ENCODE measurements around the gene ZKSCAN3. TPM values are rescaled to one million over a fixed set of nuclear protein-coding genes. Genes with fewer than 3 reads are reported as not detected.

The ZKSCAN3 gene
- total and polyA plus RNA-seq, 7 experiments from 2014 or later = 3.0 to 13.2 (median 4.8) TPM

DNA sequence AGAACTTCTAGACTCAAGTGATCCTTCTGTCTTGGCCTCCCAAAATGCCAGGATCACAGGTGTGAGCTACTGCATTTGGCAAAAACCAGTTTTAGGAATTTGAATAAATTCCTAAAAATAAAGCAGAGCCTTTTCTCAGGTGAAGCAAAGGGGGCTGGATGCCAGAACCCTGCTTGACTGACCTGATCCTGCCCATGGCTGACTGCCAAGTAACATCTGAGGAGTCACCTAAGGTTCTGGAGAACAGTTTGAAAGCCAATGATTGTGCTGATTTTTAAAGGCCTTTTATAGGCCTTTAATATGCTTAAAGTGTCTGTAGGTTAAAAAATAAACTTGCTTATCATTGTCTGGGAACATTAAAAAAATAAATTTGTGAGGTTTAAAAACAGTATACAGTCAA is 63.9 kb downstream of the ZKSCAN3 start:
- Histone ChIP-seq H3K27me3 (ENCODE audit: control insufficient read depth in 2 of 2, insufficient read depth in 2 of 2, low read length in 2 of 2) (no peaks in the 10 kb centered on the region), H3K36me3 (ENCODE audit: control insufficient read depth in 2 of 3, insufficient read depth in 3 of 3, low read length in 3 of 3) (no peaks in the 10 kb centered on the region), H3K4me1 (ENCODE audit: control insufficient read depth in 2 of 2, insufficient read depth in 2 of 2, low read length in 2 of 2) (no peaks in the 10 kb centered on the region), H3K9me3 (ENCODE audit: control insufficient read depth in 2 of 3, low read length in 3 of 3) (no peaks in the 10 kb centered on the region), H3K27ac (ENCODE audit: low read depth, low read length) (no peak overlapping the region), H3K4me3 (ENCODE audit: low read length) (no peak overlapping the region)
- DNase-seq = no peak
- intact Hi-C loops (cut with micrococcal nuclease) = no loop called here
- H3K4me3 Mint-ChIP-seq = no peak overlapping the region
- CTCF ChIA-PET = no interaction called here
- H3K9me3 Mint-ChIP-seq = peaks cover 0 to 8% (median 0%) of the 10 kb centered on the region in 11 donors
- no peak for ATAC-seq
- H3K27ac Mint-ChIP-seq = no peak overlapping the region
- POLR2A ChIA-PET = no interaction called here
- H3K27me3 Mint-ChIP-seq = peaks cover 9 to 30% (median 20%) of the 10 kb centered on the region in 5 donors
- peaks cover 0 to 2% (median 0%) of the 10 kb centered on the region in 7 donors for H3K4me1 Mint-ChIP-seq
- peaks cover 0 to 7% (median 0%) of the 10 kb centered on the region in 5 donors for H3K36me3 Mint-ChIP-seq

Other genes with a start within 250 kb of the ZKSCAN3 start
- gene ZSCAN16, start 225.3 kb upstream of the ZKSCAN3 start, total RNA-seq = 10 to 100 TPM in 2 of 5 experiments, 1 to 10 TPM in 3; 6.4 to 13.9 (median 7.6) TPM
- gene ZSCAN16, start 225.3 kb upstream of the ZKSCAN3 start, polyA plus RNA-seq = 10 to 100 TPM; 13.6 to 15.7 TPM
- gene ZKSCAN8, start 208.1 kb upstream of the ZKSCAN3 start, total RNA-seq = 10 to 100 TPM; 23.8 to 46.7 (median 25.7) TPM
- gene ZKSCAN8, start 208.1 kb upstream of the ZKSCAN3 start, polyA plus RNA-seq = 1 to 10 TPM in 1 of 2 donors, under 1 TPM in 1; 0.52 to 3.3 TPM
- 1 to 10 TPM in 2 of 5 experiments, under 1 TPM in 3; 0.59 to 5.2 (median 0.84) TPM for gene ZSCAN9, start 124.7 kb upstream of the ZKSCAN3 start, total RNA-seq
- 1 to 10 TPM in 1 of 2 donors, not detected in 1; 1.6 TPM for gene ZSCAN9, start 124.7 kb upstream of the ZKSCAN3 start, polyA plus RNA-seq
- 10 to 100 TPM in 2 of 5 experiments, 1 to 10 TPM in 3; 2.8 to 11.8 (median 8.7) TPM for gene ZKSCAN4, start 97.7 kb upstream of the ZKSCAN3 start, total RNA-seq
- 1 to 10 TPM; 6.6 to 8.2 TPM for gene ZKSCAN4, start 97.7 kb upstream of the ZKSCAN3 start, polyA plus RNA-seq
- under 1 TPM in 4 of 5 experiments, not detected in 1; 0.12 to 0.30 (median 0.25) TPM for gene NKAPL, start 90.7 kb upstream of the ZKSCAN3 start, total RNA-seq
- under 1 TPM; 0.12 to 0.21 TPM for gene NKAPL, start 90.7 kb upstream of the ZKSCAN3 start, polyA plus RNA-seq
- gene ZSCAN26, start 82.8 kb upstream of the ZKSCAN3 start, total RNA-seq = 10 to 100 TPM in 4 of 5 experiments, 1 to 10 TPM in 1; 8.0 to 27.8 (median 12.5) TPM
- 10 to 100 TPM; 15.5 to 19.1 TPM for gene ZSCAN26, start 82.8 kb upstream of the ZKSCAN3 start, polyA plus RNA-seq
- gene PGBD1, start 68.4 kb upstream of the ZKSCAN3 start, total RNA-seq = 1 to 10 TPM; 1.1 to 1.7 (median 1.2) TPM
- under 1 TPM; 0.60 to 0.89 TPM for gene PGBD1, start 68.4 kb upstream of the ZKSCAN3 start, polyA plus RNA-seq
- gene ZSCAN31, start 13.8 kb upstream of the ZKSCAN3 start, total RNA-seq = 1 to 10 TPM in 4 of 5 experiments, under 1 TPM in 1; 0.93 to 2.4 (median 1.2) TPM
- 1 to 10 TPM in 1 of 2 donors, under 1 TPM in 1; 0.56 to 1.3 TPM for gene ZSCAN31, start 13.8 kb upstream of the ZKSCAN3 start, polyA plus RNA-seq
- 10 to 100 TPM in 1 of 5 experiments, 1 to 10 TPM in 4; 2.9 to 10.3 (median 7.4) TPM for gene ZSCAN12, start 49.8 kb downstream of the ZKSCAN3 start, total RNA-seq
- 1 to 10 TPM; 3.2 to 3.8 TPM for gene ZSCAN12, start 49.8 kb downstream of the ZKSCAN3 start, polyA plus RNA-seq
- 1 to 10 TPM; 1.4 to 3.4 (median 2.4) TPM for gene ZSCAN23, start 93.5 kb downstream of the ZKSCAN3 start, total RNA-seq
- under 1 TPM; 0.26 to 0.92 TPM for gene ZSCAN23, start 93.5 kb downstream of the ZKSCAN3 start, polyA plus RNA-seq
- not detected for gene GPX6, start 165.8 kb downstream of the ZKSCAN3 start, total RNA-seq
- not detected for gene GPX6, start 165.8 kb downstream of the ZKSCAN3 start, polyA plus RNA-seq
- not detected for gene GPX5, start 175.9 kb downstream of the ZKSCAN3 start, total RNA-seq
- gene GPX5, start 175.9 kb downstream of the ZKSCAN3 start, polyA plus RNA-seq = not detected

Data from naive thymus-derived CD4-positive, alpha-beta T cell (primary cell).